ENCODE data around the gene IRAK4.
A peak's percentile ranks its signal among the peaks of the same experiment; 100 is the strongest.

Gene IRAK4

DNA sequence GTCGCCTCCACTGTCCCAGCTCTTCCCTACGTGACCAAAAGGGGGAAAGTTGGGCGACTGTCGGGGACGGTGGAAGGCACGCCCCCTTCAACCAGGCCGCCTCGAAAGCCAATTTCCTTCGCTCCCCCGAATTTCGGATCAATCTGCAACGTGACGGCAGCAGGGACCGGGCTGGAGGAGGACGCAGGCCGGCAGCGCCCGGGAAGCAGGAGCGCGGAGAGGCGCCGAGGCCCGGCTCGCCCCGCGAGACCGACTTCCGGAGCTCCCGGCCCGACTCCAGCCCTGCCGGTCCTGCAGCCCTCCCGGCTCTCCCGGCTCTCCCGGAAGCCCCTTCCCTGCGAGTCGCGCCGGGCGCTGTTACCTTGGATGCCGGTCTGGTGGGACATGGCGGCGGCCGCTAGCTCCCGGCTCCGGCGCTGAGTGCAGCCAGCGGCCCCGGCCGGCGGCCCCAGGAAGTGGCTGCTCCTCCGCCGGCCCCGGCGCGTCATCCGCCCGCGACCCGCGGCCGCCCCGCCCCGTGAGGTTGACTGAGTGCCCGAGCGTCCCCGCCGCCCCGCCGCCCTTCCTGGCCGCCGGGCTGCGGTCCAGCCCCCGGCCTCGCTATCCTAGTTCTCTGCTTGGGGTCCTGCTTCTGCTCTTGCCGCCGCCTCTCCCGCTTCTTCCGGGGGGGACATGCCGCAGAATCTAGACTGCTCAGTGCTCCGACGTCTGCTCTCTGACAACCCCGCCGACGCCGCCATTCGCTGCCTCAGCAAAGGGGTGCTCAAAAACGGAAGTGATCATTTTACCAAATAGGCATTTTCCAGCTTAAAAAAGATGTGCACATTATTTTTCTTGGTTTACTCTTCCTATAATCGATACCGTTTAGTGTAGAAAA is 47.3 kb downstream of the IRAK4 start, which contains the start of gene TWF1:
TWF1 (minus strand) TSS at position 458 of the 877 bp plus-strand sequence; CDS start at position 386, 72 bp downstream.
- Histone ChIP-seq H3K9ac (ENCODE audit: low read depth, low read length) (peak within 1 kb of the TSS; percentile 98), H3K27ac (ENCODE audit: low read length) (peak within 1 kb of the TSS; percentile 89), H3K4me2 (ENCODE audit: insufficient read depth, low read length) (peak within 1 kb of the TSS; percentile 89), H3K79me2 (ENCODE audit: insufficient read depth, low read length) (peaks cover 54% of the 10 kb centered on the region), H2AFZ (ENCODE audit: low read depth, low read length) (peak within 1 kb of the TSS; percentile 88), H3K27me3 (ENCODE audit: insufficient read depth, low read length, poor library complexity) (peaks cover 5% of the 10 kb centered on the region), H4K20me1 (ENCODE audit: insufficient read depth, low read length) (peaks cover 11% of the 10 kb centered on the region; the same call in 1 of the 2 replicates), H3K36me3 (ENCODE audit: insufficient read depth, low read length) (peaks cover 28% of the 10 kb centered on the region), H3K9me3 (ENCODE audit: insufficient read depth, low read length, severe bottlenecking) (no peaks in the 10 kb centered on the region), H3K4me1 (ENCODE audit: insufficient read depth, low read length) (peaks cover 37% of the 10 kb centered on the region), H3K4me3 (ENCODE audit: low read depth in 1 of 2, low read length in 2 of 2) (peak within 1 kb of the TSS; percentile 74 to 90)
- ATAC-seq (ENCODE audit: insufficient read depth, low read depth) = peak; percentile 91
- TF ChIP-seq CTCF (IDR thresholded peaks at IDR 0.05; ENCODE audit: borderline replicate concordance, extremely low read depth, low read length, poor library complexity, severe bottlenecking) (peak; percentile 27), EZH2 (IDR thresholded peaks at IDR 0.05; ENCODE audit: borderline replicate concordance, low read depth, low read length, severe bottlenecking) (no peak)
- DNase-seq = peak; percentile 81

- H3K9ac ChIP-seq (ENCODE audit: low read depth, low read length) = peak overlapping the region; percentile 98
- H3K4me3 ChIP-seq (ENCODE audit: low read depth in 1 of 2, low read length in 2 of 2) = peak overlapping the region; percentile 74 to 90
- peak overlapping the region; percentile 88 for H2AFZ ChIP-seq (ENCODE audit: low read depth, low read length)
- peaks cover 54% of the 10 kb centered on the region for H3K79me2 ChIP-seq (ENCODE audit: insufficient read depth, low read length)
- H3K9me3 ChIP-seq (ENCODE audit: insufficient read depth, low read length, severe bottlenecking) = no peaks in the 10 kb centered on the region
- no peak for ATAC-seq (ENCODE audit: insufficient read depth, low read depth)
- H3K4me1 ChIP-seq (ENCODE audit: insufficient read depth, low read length) = peaks cover 37% of the 10 kb centered on the region
- no peak for DNase-seq
- peaks cover 11% of the 10 kb centered on the region; the same call in 1 of the 2 replicates for H4K20me1 ChIP-seq (ENCODE audit: insufficient read depth, low read length)
- peaks cover 22% of the 10 kb centered on the region for H3K36me3 ChIP-seq (ENCODE audit: insufficient read depth, low read length)
- peak overlapping the region; percentile 89 for H3K27ac ChIP-seq (ENCODE audit: low read length)
- no peak for TF ChIP-seq EZH2 (IDR thresholded peaks at IDR 0.05; ENCODE audit: borderline replicate concordance, low read depth, low read length, severe bottlenecking)
- TF ChIP-seq CTCF (IDR thresholded peaks at IDR 0.05; ENCODE audit: borderline replicate concordance, extremely low read depth, low read length, poor library complexity, severe bottlenecking) = no peak
- H3K27me3 ChIP-seq (ENCODE audit: insufficient read depth, low read length, poor library complexity) = peaks cover 5% of the 10 kb centered on the region
- peak overlapping the region; percentile 89 for H3K4me2 ChIP-seq (ENCODE audit: insufficient read depth, low read length)
Observed at GRCh38 chr12:43806737-43807072, 48.0 kb downstream of the IRAK4 start.

- peaks cover 37% of the 10 kb centered on the region for H3K4me1 ChIP-seq (ENCODE audit: insufficient read depth, low read length)
- H3K9me3 ChIP-seq (ENCODE audit: insufficient read depth, low read length, severe bottlenecking) = no peaks in the 10 kb centered on the region
- peak overlapping the region; percentile 89; the same call in 1 of the 2 replicates for H3K27ac ChIP-seq (ENCODE audit: low read length)
- H3K36me3 ChIP-seq (ENCODE audit: insufficient read depth, low read length) = peaks cover 15% of the 10 kb centered on the region
- H3K4me3 ChIP-seq (ENCODE audit: low read depth in 1 of 2, low read length in 2 of 2) = peak overlapping the region in 1 of 2 experiments; percentile 74; a peak in 2 of 4 replicates
- H2AFZ ChIP-seq (ENCODE audit: low read depth, low read length) = peak overlapping the region; percentile 88
- TF ChIP-seq CTCF (IDR thresholded peaks at IDR 0.05; ENCODE audit: borderline replicate concordance, extremely low read depth, low read length, poor library complexity, severe bottlenecking) = no peak
- TF ChIP-seq EZH2 (IDR thresholded peaks at IDR 0.05; ENCODE audit: borderline replicate concordance, low read depth, low read length, severe bottlenecking) = no peak
- H3K9ac ChIP-seq (ENCODE audit: low read depth, low read length) = peak overlapping the region; percentile 98
- peaks cover 48% of the 10 kb centered on the region for H3K79me2 ChIP-seq (ENCODE audit: insufficient read depth, low read length)
- peaks cover 5% of the 10 kb centered on the region for H3K27me3 ChIP-seq (ENCODE audit: insufficient read depth, low read length, poor library complexity)
- ATAC-seq (ENCODE audit: insufficient read depth, low read depth) (no peak), DNase-seq (no peak)
- H3K4me2 ChIP-seq (ENCODE audit: insufficient read depth, low read length) = peak overlapping the region; percentile 89
- peaks cover 11% of the 10 kb centered on the region; the same call in 1 of the 2 replicates for H4K20me1 ChIP-seq (ENCODE audit: insufficient read depth, low read length)
Observed at GRCh38 chr12:43807386-43807785, 48.6 kb downstream of the IRAK4 start.

All from DND-41 (cell line).